GM18526 (cell line): Measurements from ENCODE around the gene TSPO.
A peak's percentile ranks its signal among the peaks of the same experiment; 100 is the strongest.

Experiments
- POLR2A ChIP-seq: IDR thresholded peaks from 3 replicates; pipeline ENCODE4 v1.6.1; 2011; ENCODE audit not compliant: insufficient read length; ENCODE audit errors: extremely low read depth

TSPO gene

GRCh38 chr22:43128928-43129424 is 22.4 kb upstream of the TSPO start:
- no peak for TF ChIP-seq POLR2A

GRCh38 chr22:43129426-43130425 is 21.6 kb upstream of the TSPO start:
- no peak for TF ChIP-seq POLR2A

GRCh38 chr22:43131773-43132501 is 19.4 kb upstream of the TSPO start:
- no peak for TF ChIP-seq POLR2A

- no peak for TF ChIP-seq POLR2A
Measured at GRCh38 chr22:43133401-43133800, 18.0 kb upstream of the TSPO start.

- TF ChIP-seq POLR2A: no peak
Measured at GRCh38 chr22:43134553-43134952, 16.8 kb upstream of the TSPO start.

- no peak for TF ChIP-seq POLR2A
Measured at GRCh38 chr22:43135565-43135964, 15.8 kb upstream of the TSPO start.

- no peak for TF ChIP-seq POLR2A
Measured at GRCh38 chr22:43136255-43136654, 15.1 kb upstream of the TSPO start.

GRCh38 chr22:43136801-43137200 is 14.6 kb upstream of the TSPO start:
- TF ChIP-seq POLR2A: no peak

- TF ChIP-seq POLR2A: peak; percentile 60
Measured at GRCh38 chr22:43142880-43143562, 8.3 kb upstream of the TSPO start, which contains the start of gene MCAT. Gene MCAT (minus strand): TSS chr22:43143398. CDS start chr22:43143348, 50 bp downstream.

- TF ChIP-seq POLR2A: no peak
Measured at GRCh38 chr22:43144949-43145348, 6.4 kb upstream of the TSPO start.

- no peak for TF ChIP-seq POLR2A
Measured at GRCh38 chr22:43147821-43148220, 3.5 kb upstream of the TSPO start.

- TF ChIP-seq POLR2A: no peak
Measured at GRCh38 chr22:43148581-43148980, 2.8 kb upstream of the TSPO start.

GRCh38 chr22:43150731-43151206 is 590 bp upstream of the TSPO start:
- no peak for TF ChIP-seq POLR2A

- TF ChIP-seq POLR2A: no peak
Measured at GRCh38 chr22:43152003-43152356, 621 bp downstream of the TSPO start.
